GM23338 (cell line): ENCODE data around the gene DOCK3.

Source experiments
- CREB1 ChIP-seq: fragments of 250-450 bp; sonication (Bioruptor Pico); IDR thresholded peaks from 2 replicates; pipeline ENCODE4 v1.5.0; 2020; ENCODE audit warnings: low read depth, mild to moderate bottlenecking, moderate library complexity
- CTCF ChIP-seq, 2 experiments: fragments of 200-600 bp in 1 of 2; sonication (generic) in 1 of 2; conservative IDR thresholded peaks; 2 replicates each; pipeline versions ENCODE4 v1.5.1 to v1.6.1; 2016 to 2017; ENCODE audit warnings: antibody characterized with exemption in 2 of 2, low read depth in 2 of 2, mild to moderate bottlenecking in 2 of 2, moderate library complexity in 1 of 2
- EZH2 ChIP-seq: fragments of 200-600 bp; sonication (generic); IDR thresholded peaks from one replicate; pipeline ENCODE4 v1.8.0; 2017; ENCODE audit warnings: antibody characterized with exemption, mild to moderate bottlenecking, low read depth; ENCODE audit not compliant: unreplicated experiment
- EZH2phosphoT487 ChIP-seq: fragments of 200-600 bp; sonication (generic); IDR thresholded peaks from one replicate; pipeline ENCODE4 v1.8.1; 2018; ENCODE audit warnings: antibody characterized with exemption; ENCODE audit not compliant: unreplicated experiment
- JUNB ChIP-seq: IDR thresholded peaks from one replicate; pipeline ENCODE4 v1.6.1; 2016; ENCODE audit warnings: antibody characterized with exemption; ENCODE audit not compliant: unreplicated experiment
- NANOG ChIP-seq: IDR thresholded peaks from 2 replicates; pipeline ENCODE4 v1.6.1; 2016; ENCODE audit warnings: antibody characterized with exemption, borderline replicate concordance
- POLR2AphosphoS5 ChIP-seq: IDR thresholded peaks from 2 replicates; pipeline ENCODE4 v1.6.1; 2016; ENCODE audit warnings: antibody characterized with exemption, low read depth
- REST ChIP-seq: IDR thresholded peaks from one replicate; pipeline ENCODE4 v1.6.1; 2018; ENCODE audit warnings: antibody characterized with exemption; ENCODE audit not compliant: unreplicated experiment
- ZNF114 ChIP-seq: fragments of 250-450 bp; sonication (Bioruptor Pico); IDR thresholded peaks from 2 replicates; pipeline ENCODE4 v1.5.0; 2020; ENCODE audit warnings: mild to moderate bottlenecking, moderate library complexity

GRCh38 chr3:50853936-50854335 is 179.2 kb downstream of the DOCK3 start:
- TF ChIP-seq CTCF (conservative IDR thresholded peaks at IDR 0.05; ENCODE audit: low read depth in 2 of 2) (no peak), CREB1 (CRISPR knock-in tag) (no peak), EZH2phosphoT487 (no peak), JUNB (no peak), EZH2 (no peak), REST (no peak), POLR2AphosphoS5 (no peak), ZNF114 (no peak), NANOG (no peak)
